CD4-positive, CD25-positive, alpha-beta regulatory T cell (primary cell): ENCODE results near the gene TIA1. TPM values are rescaled to one million over a fixed set of nuclear protein-coding genes. Genes with fewer than 3 reads are reported as not detected.
A peak's percentile ranks its signal among the peaks of the same experiment; 100 is the strongest.
"Not testable (repeated sequence)": the region's sequence is repeated elsewhere in the genome, so short reads cannot be mapped to it uniquely, and the experiment has no call there.

Experiments used
- ATAC-seq, 2 donors: fragments of 150-1000 bp; cut with Tn5 transposase; one replicate each; pipeline ENCODE4 v1.10.0; 2021; ENCODE audit warnings: low read depth in 2 of 2, moderate number of reproducible peaks in 2 of 2, moderate library complexity in 1 of 2
- DNase-seq, 3 donors: peaks; one replicate each; pipeline versions ENCODE4 v3.0.0 to v3.0.0-alpha.2; 2012 to 2022; ENCODE audit warnings: mixed read lengths in 1 of 3
- H3K27ac ChIP-seq: one replicate; pipeline ENCODE4 v1.7.0; 2013; ENCODE audit warnings: mild to moderate bottlenecking, low read length; ENCODE audit not compliant: insufficient read depth, poor library complexity, severe bottlenecking
- H3K27me3 ChIP-seq: one replicate; pipeline ENCODE4 v1.7.0; 2013; ENCODE audit warnings: low read length; ENCODE audit not compliant: control insufficient read depth, insufficient read depth
- H3K36me3 ChIP-seq: one replicate; pipeline ENCODE4 v1.7.0; 2013; ENCODE audit warnings: mild to moderate bottlenecking, low read length, moderate library complexity; ENCODE audit not compliant: control insufficient read depth, insufficient read depth
- H3K4me1 ChIP-seq: 2 replicates; pipeline ENCODE4 v1.7.0; 2013; ENCODE audit warnings: mild to moderate bottlenecking, low read length; ENCODE audit not compliant: insufficient read depth, control insufficient read depth, poor library complexity, severe bottlenecking
- H3K4me3 ChIP-seq: one replicate; pipeline ENCODE4 v1.7.0; 2013; ENCODE audit warnings: low read depth, mild to moderate bottlenecking, low read length, moderate library complexity
- H3K9me3 ChIP-seq, 2 experiments: 1 replicate in 1 of 2; 2 replicates in 1 of 2; pipeline ENCODE4 v1.7.0; 2013; ENCODE audit warnings: low read length in 2 of 2, mild to moderate bottlenecking in 1 of 2, moderate library complexity in 1 of 2; ENCODE audit not compliant: control insufficient read depth in 2 of 2
- H3K27ac Mint-ChIP-seq, 3 donors: one replicate each; pipeline ENCODE4 v1.8.0; 2020 to 2022; ENCODE audit warnings: mild to moderate bottlenecking in 3 of 3, mixed read lengths in 3 of 3, moderate library complexity in 2 of 3
- H3K27me3 Mint-ChIP-seq: one replicate; pipeline ENCODE4 v1.8.0; 2022; ENCODE audit warnings: mild to moderate bottlenecking, mixed read lengths
- H3K36me3 Mint-ChIP-seq: one replicate; pipeline ENCODE4 v1.8.0; 2020; ENCODE audit warnings: mixed read lengths
- H3K4me1 Mint-ChIP-seq, 4 donors: one replicate each; pipeline ENCODE4 v1.8.0; 2020 to 2022; ENCODE audit warnings: mixed read lengths in 4 of 4, mild to moderate bottlenecking in 1 of 4
- H3K4me3 Mint-ChIP-seq, 4 donors: one replicate each; pipeline ENCODE4 v1.8.0; 2020 to 2022; ENCODE audit warnings: mild to moderate bottlenecking in 4 of 4, mixed read lengths in 4 of 4, moderate library complexity in 3 of 4
- H3K9me3 Mint-ChIP-seq, 7 donors: one replicate each; pipeline ENCODE4 v1.8.0; 2020 to 2022; ENCODE audit warnings: mixed read lengths in 7 of 7, mild to moderate bottlenecking in 3 of 7, moderate library complexity in 2 of 7
- polyA plus RNA-seq, 4 donors: library from polyadenylated mRNA; unstranded; fragments of 300-500 nt; fragmentation: Illumina TruSeq; gene quantifications; one replicate each; pipeline ENCODE4 v1.2.3, GENCODE V29; 2021
- total RNA-seq: library from RNA; stranded (reverse); gene quantifications from one replicate; pipeline ENCODE4 v1.2.3, GENCODE V29; 2022

The TIA1 gene
- total and polyA plus RNA-seq, 5 donors from 2014 or later: 41.6 to 90.9 (median 48.0) TPM

GRCh38 chr2:70201225-70201768 lies 47.1 kb downstream of the TIA1 start:
- no peaks in the 10 kb centered on the region for H3K27me3 Mint-ChIP-seq
- no peaks in the 10 kb centered on the region for H3K4me1 Mint-ChIP-seq
- no peaks in the 10 kb centered on the region for H3K36me3 Mint-ChIP-seq
- peaks cover 0 to 1% (median 0%) of the 10 kb centered on the region in 7 donors for H3K9me3 Mint-ChIP-seq
- no peaks in the 10 kb centered on the region for H3K36me3 ChIP-seq
- no peak overlapping the region for H3K27ac Mint-ChIP-seq
- H3K9me3 ChIP-seq: no peaks in the 10 kb centered on the region
- no peak for DNase-seq
- ATAC-seq: no peak
- no peak overlapping the region for H3K27ac ChIP-seq
- no peak overlapping the region for H3K4me3 Mint-ChIP-seq
- no peaks in the 10 kb centered on the region for H3K4me1 ChIP-seq
- H3K4me3 ChIP-seq: no peak overlapping the region
- no peaks in the 10 kb centered on the region for H3K27me3 ChIP-seq

DNA sequence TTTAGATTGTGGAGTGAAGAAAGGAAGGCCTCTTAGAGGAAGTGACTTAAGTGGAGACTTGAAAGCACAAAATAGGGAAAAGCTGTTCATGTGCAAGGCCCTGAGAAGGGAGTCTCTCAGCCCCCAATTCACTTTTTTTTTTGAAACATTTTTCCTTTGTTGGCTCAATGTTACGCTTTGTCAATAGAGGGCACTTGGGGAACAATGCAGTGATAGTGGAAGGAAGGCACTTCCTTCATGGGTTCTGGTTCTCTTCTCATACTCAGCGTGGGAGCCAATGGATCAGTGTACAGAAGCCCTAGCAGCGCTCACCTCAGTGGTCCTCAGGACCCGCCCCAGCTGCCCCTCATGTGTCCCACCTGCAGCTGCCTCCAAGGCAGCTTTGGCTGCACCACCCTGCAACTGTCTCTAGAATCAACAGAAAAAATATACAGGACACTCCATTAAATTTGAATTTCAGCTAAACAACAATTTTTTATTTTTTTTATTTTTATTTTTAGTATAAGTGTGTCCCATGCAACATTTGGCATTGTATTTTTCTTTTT lies 49.0 kb downstream of the TIA1 start:
- DNase-seq (no peak), ATAC-seq (no peak)
- H3K9me3 ChIP-seq: no peaks in the 10 kb centered on the region
- H3K36me3 ChIP-seq: no peaks in the 10 kb centered on the region
- H3K36me3 Mint-ChIP-seq: no peaks in the 10 kb centered on the region
- no peaks in the 10 kb centered on the region for H3K27me3 ChIP-seq
- H3K27me3 Mint-ChIP-seq: peaks cover 5% of the 10 kb centered on the region
- no peak overlapping the region for H3K27ac Mint-ChIP-seq
- no peaks in the 10 kb centered on the region for H3K4me1 Mint-ChIP-seq
- no peak overlapping the region for H3K4me3 Mint-ChIP-seq
- no peak overlapping the region for H3K4me3 ChIP-seq
- H3K9me3 Mint-ChIP-seq: peaks cover 0 to 1% (median 0%) of the 10 kb centered on the region in 7 donors
- H3K27ac ChIP-seq: no peak overlapping the region
- H3K4me1 ChIP-seq: no peaks in the 10 kb centered on the region

DNA sequence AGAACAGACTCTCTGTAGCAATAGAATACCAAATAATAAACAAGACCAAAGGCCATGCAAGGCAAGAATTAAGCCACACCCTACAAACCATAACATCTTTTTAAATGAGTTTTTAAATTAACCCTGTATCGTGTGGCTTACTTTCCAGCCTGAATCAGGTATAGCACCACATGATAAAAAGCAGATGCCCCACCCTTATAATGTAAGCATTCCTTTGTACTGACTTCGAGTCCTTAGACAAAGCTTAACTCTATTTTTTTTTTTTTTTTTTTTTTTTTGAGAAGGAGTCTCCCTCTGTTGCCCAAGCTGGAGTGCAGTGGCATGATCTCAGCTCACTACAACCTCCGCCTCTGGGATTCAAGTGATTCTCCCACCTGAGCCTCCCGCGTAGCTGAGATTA lies 55.9 kb downstream of the TIA1 start:
- no peaks in the 10 kb centered on the region for H3K27me3 ChIP-seq
- no peak overlapping the region for H3K27ac ChIP-seq
- DNase-seq (no peak), ATAC-seq (no peak)
- no peak overlapping the region for H3K4me3 Mint-ChIP-seq
- H3K9me3 Mint-ChIP-seq: no peaks in the 10 kb centered on the region
- H3K9me3 ChIP-seq: no peaks in the 10 kb centered on the region
- H3K4me1 ChIP-seq: peaks cover 11% of the 10 kb centered on the region
- peaks cover 5% of the 10 kb centered on the region for H3K27me3 Mint-ChIP-seq
- no peaks in the 10 kb centered on the region for H3K36me3 ChIP-seq
- no peak overlapping the region for H3K4me3 ChIP-seq
- H3K4me1 Mint-ChIP-seq: peaks cover 6 to 22% (median 17%) of the 10 kb centered on the region in 4 donors
- H3K36me3 Mint-ChIP-seq: peaks cover 3% of the 10 kb centered on the region
- no peak overlapping the region for H3K27ac Mint-ChIP-seq

GRCh38 chr2:70191244-70191735 lies 57.1 kb downstream of the TIA1 start:
- Histone ChIP-seq H3K4me1 (peaks cover 11% of the 10 kb centered on the region), H3K27ac (peak overlapping the region; percentile 96), H3K9me3 (no peaks in the 10 kb centered on the region), H3K27me3 (no peaks in the 10 kb centered on the region), H3K4me3 (peak overlapping the region; percentile 29), H3K36me3 (no peaks in the 10 kb centered on the region)
- H3K4me1 Mint-ChIP-seq: peaks cover 6 to 22% (median 17%) of the 10 kb centered on the region in 4 donors
- H3K36me3 Mint-ChIP-seq: peaks cover 3% of the 10 kb centered on the region
- H3K27me3 Mint-ChIP-seq: peaks cover 5% of the 10 kb centered on the region
- ATAC-seq (no peak), DNase-seq (no peak)
- H3K4me3 Mint-ChIP-seq: peak overlapping the region; percentile 91 to 99 (median 95)
- no peaks in the 10 kb centered on the region for H3K9me3 Mint-ChIP-seq
- H3K27ac Mint-ChIP-seq: peak overlapping the region; percentile 96 to 100 (median 99)

DNA sequence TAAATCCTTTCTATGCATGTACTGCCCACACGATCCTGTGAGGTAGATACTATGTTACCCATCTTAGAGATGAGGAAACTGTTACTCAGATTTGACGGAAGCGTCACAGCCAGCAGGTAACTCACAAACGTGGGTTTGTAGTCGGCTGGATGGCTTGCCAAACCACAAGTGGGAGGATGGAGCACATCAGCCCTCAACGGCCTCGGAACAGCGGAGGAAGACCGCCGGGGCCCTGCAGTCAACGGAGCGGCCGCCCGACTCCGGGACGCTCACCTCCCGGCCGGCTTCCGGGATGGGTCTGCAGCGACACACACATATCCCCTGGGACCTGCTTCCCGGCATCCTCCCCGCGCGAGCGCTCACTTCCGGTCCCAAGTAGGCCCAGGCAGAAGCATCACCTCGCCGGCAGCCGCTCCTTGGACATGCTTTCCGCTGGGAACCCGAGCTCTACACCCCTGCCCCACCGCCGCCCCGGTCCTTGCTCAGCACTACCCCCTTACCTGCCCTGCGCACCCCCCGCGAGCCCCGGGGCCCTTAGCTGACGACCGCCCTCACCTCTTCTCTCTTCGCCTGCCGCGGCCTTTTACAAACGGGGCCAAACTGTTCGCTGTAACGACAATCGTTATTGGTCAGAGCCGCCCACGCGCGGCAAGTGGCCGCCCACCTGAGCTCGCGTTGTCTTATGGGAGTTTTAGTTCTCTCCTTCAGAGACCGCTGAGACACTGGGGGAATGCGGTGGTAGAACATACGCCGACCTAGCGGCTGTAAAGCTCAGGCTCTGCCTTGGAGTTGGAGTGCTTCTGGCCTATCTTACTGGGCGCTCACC lies 57.8 kb downstream of the TIA1 start, which contains the start of gene C2orf42:
C2orf42 (minus strand) TSS at position 602 of the 826 bp plus-strand sequence. CDS start 9,034 bp downstream, outside the sequence.
- peaks cover 3% of the 10 kb centered on the region for H3K36me3 Mint-ChIP-seq
- peak within 1 kb of the TSS; percentile 97 for H3K4me3 ChIP-seq
- no peaks in the 10 kb centered on the region for H3K36me3 ChIP-seq
- H3K4me3 Mint-ChIP-seq: peak within 1 kb of the TSS; percentile 91 to 99 (median 95)
- peaks cover 10 to 22% (median 17%) of the 10 kb centered on the region in 4 donors for H3K4me1 Mint-ChIP-seq
- H3K9me3 Mint-ChIP-seq: no peaks in the 10 kb centered on the region
- peak; percentile 92 to 99 (median 97) for DNase-seq
- H3K4me1 ChIP-seq: peaks cover 11% of the 10 kb centered on the region
- no peaks in the 10 kb centered on the region for H3K9me3 ChIP-seq
- ATAC-seq: peak; percentile 87 to 89
- H3K27me3 ChIP-seq: no peaks in the 10 kb centered on the region
- peaks cover 5% of the 10 kb centered on the region for H3K27me3 Mint-ChIP-seq
- H3K27ac Mint-ChIP-seq: peak within 1 kb of the TSS; percentile 96 to 100 (median 99)
- H3K27ac ChIP-seq: peak within 1 kb of the TSS; percentile 96

- ATAC-seq: no peak
- no peak for DNase-seq
- Mint-ChIP-seq H3K27ac (peak overlapping the region in 2 of 3 donors; percentile 7 to 17), H3K4me1 (peaks cover 10 to 22% (median 17%) of the 10 kb centered on the region in 4 donors), H3K4me3 (peak overlapping the region in 3 of 4 donors; percentile 43 to 83 (median 46)), H3K36me3 (peaks cover 3% of the 10 kb centered on the region), H3K27me3 (no peaks in the 10 kb centered on the region), H3K9me3 (no peaks in the 10 kb centered on the region)
- no peak overlapping the region for H3K4me3 ChIP-seq
- no peaks in the 10 kb centered on the region for H3K27me3 ChIP-seq
- H3K4me1 ChIP-seq: peaks cover 11% of the 10 kb centered on the region
- no peaks in the 10 kb centered on the region for H3K9me3 ChIP-seq
- no peak overlapping the region for H3K27ac ChIP-seq
- H3K36me3 ChIP-seq: no peaks in the 10 kb centered on the region
Observed at GRCh38 chr2:70188460-70188859, 60.0 kb downstream of the TIA1 start.

GRCh38 chr2:70187170-70187569 lies 61.3 kb downstream of the TIA1 start:
- H3K9me3 Mint-ChIP-seq, H3K27me3 Mint-ChIP-seq, ATAC-seq, H3K27ac Mint-ChIP-seq, H3K27me3 ChIP-seq, H3K27ac ChIP-seq, H3K4me3 ChIP-seq, DNase-seq, H3K36me3 Mint-ChIP-seq, H3K4me3 Mint-ChIP-seq, H3K36me3 ChIP-seq, H3K9me3 ChIP-seq: not testable (repeated sequence)
- H3K4me1 ChIP-seq: peaks cover 11% of the 10 kb centered on the region
- H3K4me1 Mint-ChIP-seq: peaks cover 10 to 22% (median 17%) of the 10 kb centered on the region in 4 donors
